ENCODE results near the gene ATP2B3. TPM values are rescaled to one million over a fixed set of nuclear protein-coding genes. Genes with fewer than 3 reads are reported as not detected.

The ATP2B3 gene
- total RNA-seq, 3 donors from 2014 or later (not counting 1 experiment from before 2014, with no cell fraction given), result not detected

GRCh38 chrX:153609917-153610835 is 92.7 kb downstream of the ATP2B3 start:
- H3K36me3 ChIP-seq (ENCODE audit: control insufficient read depth, insufficient read depth, low read length), result no peaks in the 10 kb centered on the region
- Mint-ChIP-seq H3K4me1 (peaks cover 0 to 4% of the 10 kb centered on the region in 2 donors), H3K4me3 (peak overlapping the region; percentile 87), H3K27ac (peak overlapping the region in 1 of 2 donors; percentile 74), H3K36me3 (no peaks in the 10 kb centered on the region), H3K9me3 (no peaks in the 10 kb centered on the region), H3K27me3 (ENCODE audit: low read depth in 2 of 2) (peaks cover 11 to 31% of the 10 kb centered on the region in 2 donors)
- H3K27me3 ChIP-seq (ENCODE audit: control insufficient read depth, insufficient read depth, low read length), result no peaks in the 10 kb centered on the region
- 5% methylated on average over 56 of the region's 63 CpGs for WGBS (ENCODE audit: insufficient coverage)
- H3K9me3 ChIP-seq (ENCODE audit: control insufficient read depth, insufficient read depth, low read length), result no peaks in the 10 kb centered on the region
- H3K27ac ChIP-seq (ENCODE audit: low read length), result peak overlapping the region; percentile 30
- peak; percentile 91 to 93 (median 93) for ATAC-seq
- H3K4me3 ChIP-seq (ENCODE audit: low read length), result peak overlapping the region; percentile 56
- TF ChIP-seq CTCF (IDR thresholded peaks at IDR 0.05), result peak; percentile 60
- peaks cover 11% of the 10 kb centered on the region for H3K4me1 ChIP-seq (ENCODE audit: control insufficient read depth, insufficient read depth, low read length)
- peak; percentile 68 to 88 for DNase-seq
- intact Hi-C loops (cut with micrococcal nuclease), result loop anchor here (5.0 kb wide), 1 partner anchor 52 kb away; no protein-coding TSS in a partner anchor

DNA sequence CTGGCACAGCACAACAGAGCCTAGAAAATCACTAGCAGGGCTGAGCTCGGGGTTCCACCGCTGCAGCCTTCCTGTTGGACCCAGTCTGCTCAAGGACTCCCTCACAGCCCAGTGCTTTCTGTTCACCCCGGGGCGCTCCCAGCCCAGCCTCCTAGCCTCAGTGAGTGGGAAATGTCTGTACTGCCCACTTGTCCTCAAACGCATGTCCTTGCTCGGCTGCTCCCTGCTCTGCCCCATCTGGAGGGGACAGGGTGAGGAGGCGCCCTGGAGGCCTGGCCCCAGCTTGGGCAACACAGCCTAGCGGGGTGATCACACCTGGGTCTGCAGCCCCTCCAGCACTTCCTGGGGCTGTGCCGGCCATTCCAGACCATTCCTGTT is 93.4 kb downstream of the ATP2B3 start:
- peak overlapping the region in 1 of 2 donors; percentile 74 for H3K27ac Mint-ChIP-seq
- peak overlapping the region; percentile 87 for H3K4me3 Mint-ChIP-seq
- Histone ChIP-seq H3K27ac (ENCODE audit: low read length) (no peak overlapping the region), H3K4me3 (ENCODE audit: low read length) (no peak overlapping the region), H3K4me1 (ENCODE audit: control insufficient read depth, insufficient read depth, low read length) (peaks cover 11% of the 10 kb centered on the region), H3K27me3 (ENCODE audit: control insufficient read depth, insufficient read depth, low read length) (no peaks in the 10 kb centered on the region), H3K9me3 (ENCODE audit: control insufficient read depth, insufficient read depth, low read length) (no peaks in the 10 kb centered on the region), H3K36me3 (ENCODE audit: control insufficient read depth, insufficient read depth, low read length) (no peaks in the 10 kb centered on the region)
- H3K9me3 Mint-ChIP-seq, result no peaks in the 10 kb centered on the region
- peaks cover 13 to 29% of the 10 kb centered on the region in 2 donors for H3K27me3 Mint-ChIP-seq (ENCODE audit: low read depth in 2 of 2)
- H3K4me1 Mint-ChIP-seq, result peaks cover 0 to 4% of the 10 kb centered on the region in 2 donors
- 91% methylated on average over 9 of the region's 9 CpGs for WGBS (ENCODE audit: insufficient coverage)
- no peak for TF ChIP-seq CTCF (IDR thresholded peaks at IDR 0.05)
- ATAC-seq (no peak), DNase-seq (no peak)
- intact Hi-C loops (cut with micrococcal nuclease), result loop anchor here (5.0 kb wide), 1 partner anchor 51 kb away; no protein-coding TSS in a partner anchor
- no peaks in the 10 kb centered on the region for H3K36me3 Mint-ChIP-seq

DNA sequence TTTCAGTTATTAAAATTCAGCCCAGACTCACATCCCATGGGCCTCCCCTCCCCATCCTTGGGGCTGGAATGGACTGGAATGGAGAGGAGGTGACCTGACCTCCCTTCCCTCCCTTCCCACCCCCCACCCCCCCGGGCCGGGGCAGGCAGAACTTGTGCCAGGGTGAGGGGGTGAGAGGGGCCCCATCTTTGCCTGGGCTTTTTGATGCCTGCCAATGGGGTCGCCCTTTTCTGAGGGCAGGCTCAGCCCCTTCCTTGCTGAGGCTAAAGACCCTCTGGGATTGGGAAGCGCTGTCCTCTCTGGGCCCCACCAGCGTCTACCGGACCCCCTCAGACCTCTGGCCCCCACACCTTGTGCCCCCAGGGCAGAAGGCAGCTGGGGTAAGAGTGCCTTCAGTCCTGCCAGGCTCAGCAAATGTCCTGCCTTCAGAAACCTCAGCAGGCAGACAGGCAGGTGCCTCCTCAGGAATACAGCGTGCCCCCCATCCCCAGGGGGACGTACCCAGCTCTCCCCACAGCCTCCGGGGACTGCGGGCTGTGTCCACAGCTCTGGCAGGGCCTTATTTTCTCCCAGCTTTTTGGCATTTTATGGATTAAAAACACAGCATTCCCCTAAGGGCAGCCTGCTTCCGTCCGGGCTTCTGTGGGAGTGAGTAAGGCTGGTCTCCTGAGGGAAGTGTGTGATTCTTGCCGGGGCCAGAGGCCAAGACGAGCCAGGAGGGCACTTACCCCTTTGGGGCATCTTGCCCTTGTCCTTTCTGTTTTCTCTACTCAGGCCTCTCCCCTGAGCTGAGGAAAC is 94.1 kb downstream of the ATP2B3 start:
- H3K36me3 ChIP-seq (ENCODE audit: control insufficient read depth, insufficient read depth, low read length), result no peaks in the 10 kb centered on the region
- 88% methylated on average over 10 of the region's 14 CpGs for WGBS (ENCODE audit: insufficient coverage)
- Mint-ChIP-seq H3K4me1 (peaks cover 0 to 4% of the 10 kb centered on the region in 2 donors), H3K27ac (no peak overlapping the region), H3K9me3 (no peaks in the 10 kb centered on the region), H3K27me3 (ENCODE audit: low read depth in 2 of 2) (peaks cover 13 to 29% of the 10 kb centered on the region in 2 donors), H3K36me3 (no peaks in the 10 kb centered on the region), H3K4me3 (no peak overlapping the region)
- intact Hi-C loops (cut with micrococcal nuclease), result loop anchor here (5.0 kb wide), 1 partner anchor 51 kb away; no protein-coding TSS in a partner anchor
- no peak for TF ChIP-seq CTCF (IDR thresholded peaks at IDR 0.05)
- peaks cover 11% of the 10 kb centered on the region for H3K4me1 ChIP-seq (ENCODE audit: control insufficient read depth, insufficient read depth, low read length)
- no peak overlapping the region for H3K4me3 ChIP-seq (ENCODE audit: low read length)
- H3K9me3 ChIP-seq (ENCODE audit: control insufficient read depth, insufficient read depth, low read length), result no peaks in the 10 kb centered on the region
- DNase-seq, result no peak
- ATAC-seq, result no peak
- H3K27ac ChIP-seq (ENCODE audit: low read length), result no peak overlapping the region
- H3K27me3 ChIP-seq (ENCODE audit: control insufficient read depth, insufficient read depth, low read length), result no peaks in the 10 kb centered on the region

Measured in natural killer cell (primary cell).